Measurements from ENCODE around the gene DSTYK. TPM values are rescaled to one million over a fixed set of nuclear protein-coding genes. Genes with fewer than 3 reads are reported as not detected.

Gene DSTYK
- 5.3 and 7.4 TPM in 2 replicates for total RNA-seq (2014; rRNA removed; shearing (Covaris generic))

DNA sequence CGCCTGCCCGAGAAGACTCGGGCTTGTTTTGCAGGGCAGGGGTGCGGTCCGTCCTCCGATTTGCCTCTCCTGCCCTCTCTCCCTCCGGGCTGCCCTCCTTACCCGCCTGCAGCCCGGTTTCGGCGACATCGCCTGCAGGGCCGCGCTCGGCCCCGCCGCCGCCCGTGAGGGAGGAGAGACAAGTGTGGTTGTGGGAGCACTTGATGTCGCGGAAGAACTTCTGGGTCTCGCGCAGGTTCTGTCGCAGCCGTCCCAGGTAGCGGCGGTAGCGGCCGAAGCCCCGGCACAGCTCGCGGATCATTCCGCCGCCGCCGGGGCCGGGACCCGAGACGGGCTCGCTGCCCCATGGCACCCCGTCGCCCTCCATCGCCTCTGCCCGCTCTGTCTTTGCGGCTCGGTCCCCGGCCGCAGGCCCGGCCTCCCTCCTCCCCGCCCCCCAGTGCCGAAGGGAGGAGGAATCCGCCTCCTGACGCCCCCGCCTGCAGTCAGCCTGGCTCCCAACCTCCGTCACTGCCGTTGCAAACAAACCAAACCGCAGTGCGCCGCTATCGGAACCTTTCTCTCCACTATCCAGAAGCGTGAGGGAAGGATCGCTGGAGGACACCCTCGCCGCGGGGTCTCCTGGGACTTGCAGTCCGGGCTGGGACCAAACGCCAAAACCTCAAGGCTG, at the start of gene DSTYK:
DSTYK (minus strand) TSS at position 534 of the 670 bp plus-strand sequence; CDS start at position 367, 167 bp downstream.
- DNase-seq (ENCODE audit: low read depth), result peak; percentile 93

- no peak for DNase-seq (ENCODE audit: low read depth)
Measured at GRCh38 chr1:205259998-205260397, 48.5 kb upstream of the DSTYK start.

GRCh38 chr1:205259324-205259832, 47.9 kb upstream of the DSTYK start:
- no peak for DNase-seq (ENCODE audit: low read depth)

DNA sequence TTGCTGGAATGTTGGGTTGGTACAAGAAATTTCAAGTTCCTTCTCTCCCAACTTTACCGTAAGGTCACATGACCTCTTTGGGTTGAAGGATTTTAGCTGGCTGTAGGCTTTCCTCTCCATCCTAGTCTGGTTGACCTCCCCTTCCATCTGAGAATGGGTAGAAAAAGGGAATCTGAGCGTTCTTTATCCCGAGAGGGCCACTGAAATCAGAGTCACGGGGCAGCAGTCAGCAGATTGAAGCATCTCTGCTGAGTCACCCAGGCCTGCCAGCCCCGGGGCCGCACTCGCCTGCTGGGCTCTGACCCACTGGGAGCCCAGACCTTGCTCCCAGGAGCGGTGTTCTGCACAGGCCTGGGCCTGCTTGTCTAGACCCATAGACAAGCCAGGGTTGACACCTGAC, 47.2 kb upstream of the DSTYK start:
- peak; percentile 71 for DNase-seq (ENCODE audit: low read depth)

DNA sequence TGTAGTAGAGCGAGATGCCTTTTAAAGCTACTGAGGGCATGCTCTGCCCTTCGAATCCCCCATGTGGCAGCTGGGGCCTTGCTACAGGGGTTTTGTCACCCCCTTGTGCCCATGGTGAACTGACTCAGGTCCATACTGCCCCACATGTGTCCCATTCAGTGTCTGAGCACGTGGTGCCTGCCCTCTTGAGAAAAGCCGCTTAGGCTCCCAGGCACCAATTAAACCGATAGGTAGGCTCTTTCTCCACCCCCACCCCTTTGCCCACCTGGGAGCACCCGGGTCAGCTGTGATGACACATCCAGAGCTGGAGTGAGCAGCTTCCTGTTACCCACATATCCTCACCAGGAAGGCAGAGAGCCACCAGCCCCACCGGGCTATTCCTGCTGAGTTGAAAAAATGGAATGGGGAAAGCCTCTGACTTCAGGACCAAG, 46.8 kb upstream of the DSTYK start:
- peak; percentile 29 for DNase-seq (ENCODE audit: low read depth)

- DNase-seq (ENCODE audit: low read depth), result no peak
Measured at GRCh38 chr1:205257735-205258134, 46.2 kb upstream of the DSTYK start.

- DNase-seq (ENCODE audit: low read depth), result no peak
Measured at GRCh38 chr1:205256951-205257625, 45.6 kb upstream of the DSTYK start.

DNA sequence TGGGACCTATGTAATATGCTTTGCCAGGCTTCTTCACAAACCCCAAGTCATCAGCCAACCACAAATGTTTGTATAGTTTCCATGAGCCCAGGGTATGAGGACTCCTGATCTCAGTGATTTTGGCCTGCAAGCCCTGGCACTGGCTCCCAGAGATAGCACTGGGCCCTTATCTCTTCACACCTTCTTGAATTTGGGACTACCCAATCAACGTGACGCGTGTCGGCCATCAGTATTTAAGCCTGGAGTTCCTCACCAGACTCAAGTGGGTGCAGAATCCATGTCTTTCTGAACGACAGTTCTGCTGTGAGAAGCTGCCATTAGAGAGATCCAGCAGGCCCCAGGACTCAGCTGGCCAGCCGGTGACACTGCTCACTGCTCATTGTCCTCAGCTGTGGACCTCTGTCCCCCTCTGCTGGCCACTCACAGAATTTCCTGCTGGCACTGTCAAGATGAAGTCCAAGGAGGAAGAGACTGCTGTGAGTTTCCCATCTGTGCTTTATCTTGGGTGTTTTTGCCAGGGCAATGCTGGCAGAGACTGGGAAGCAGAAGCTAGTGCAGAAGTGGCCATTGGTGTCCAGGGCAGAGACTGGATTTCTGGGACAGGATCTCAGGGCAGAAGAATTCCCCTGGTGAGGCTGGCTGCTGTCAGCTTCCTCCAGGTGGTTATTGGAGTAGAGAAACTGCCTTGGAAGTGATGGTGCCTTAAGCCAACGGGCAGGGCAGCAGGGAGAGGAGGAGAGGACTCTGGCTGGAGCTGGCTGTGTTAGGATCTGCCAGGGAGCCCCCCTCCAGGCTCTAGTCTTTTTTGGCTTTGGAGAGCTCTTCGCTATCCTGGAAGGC, 44.7 kb upstream of the DSTYK start:
- DNase-seq (ENCODE audit: low read depth), result peak; percentile 79

DNA sequence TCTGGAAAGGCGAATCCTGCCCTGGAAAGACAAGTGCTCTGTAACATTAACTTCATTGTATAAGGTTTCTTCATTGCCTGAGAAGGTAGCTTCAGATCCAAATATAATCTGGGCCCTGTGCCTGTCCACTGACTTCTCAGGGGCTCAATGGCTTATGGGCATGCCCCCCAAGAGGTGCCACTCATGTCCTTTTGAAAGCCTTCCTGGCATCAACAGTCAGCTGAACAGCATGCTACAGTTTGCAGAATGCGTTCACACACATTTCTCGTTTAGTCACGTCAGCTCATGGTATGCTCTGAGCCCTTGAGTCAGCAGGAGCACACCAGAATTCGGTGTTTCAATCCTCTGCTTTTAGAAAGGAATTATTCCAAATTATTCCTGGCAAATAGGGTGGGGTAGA, 40.1 kb upstream of the DSTYK start:
- no peak for DNase-seq (ENCODE audit: low read depth)

DNA sequence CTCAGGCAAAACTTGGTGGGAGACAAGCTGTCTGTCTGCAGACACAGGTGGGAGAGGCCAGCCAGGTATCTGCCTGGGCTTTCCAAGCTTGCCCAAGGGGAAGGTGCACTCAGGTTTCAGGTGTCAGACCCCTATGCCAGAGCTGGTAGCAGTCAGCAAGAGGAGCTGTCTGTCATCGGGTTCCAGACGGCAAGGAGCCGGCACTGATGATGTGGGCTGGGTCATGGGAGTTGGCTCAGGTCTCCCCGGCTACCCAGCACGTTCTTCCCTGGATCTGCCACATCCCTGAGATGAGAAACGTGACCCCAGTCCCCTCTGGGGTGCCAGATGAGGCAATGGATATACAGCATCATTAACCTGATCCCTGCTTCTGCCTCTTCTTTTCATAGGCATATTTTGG, 39.2 kb upstream of the DSTYK start:
- DNase-seq (ENCODE audit: low read depth), result no peak

DNA sequence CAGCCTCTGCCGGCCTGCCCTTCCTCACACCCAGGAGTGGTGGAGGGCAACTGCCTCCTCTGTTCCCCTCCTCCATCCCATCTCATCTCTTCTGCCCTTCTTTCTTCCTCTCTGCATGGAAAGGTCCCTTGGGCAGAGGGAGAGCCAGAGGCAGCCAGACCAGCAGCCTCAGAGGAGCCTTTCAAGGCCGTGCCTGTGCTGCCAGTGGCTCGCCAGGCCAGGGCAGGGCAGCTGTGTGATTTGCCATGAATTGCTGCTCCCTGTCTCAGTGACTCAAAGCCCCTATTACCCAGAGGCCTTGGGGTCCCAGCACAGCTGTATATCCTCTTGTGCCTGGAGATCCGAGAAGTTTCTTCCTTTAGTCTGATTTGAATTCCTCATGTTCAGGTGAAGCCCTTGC, 38.1 kb upstream of the DSTYK start:
- DNase-seq (ENCODE audit: low read depth), result no peak

GRCh38 chr1:205248793-205249601, 37.5 kb upstream of the DSTYK start:
- DNase-seq (ENCODE audit: low read depth), result peak; percentile 49

GRCh38 chr1:205247130-205247921, 35.8 kb upstream of the DSTYK start:
- DNase-seq (ENCODE audit: low read depth), result no peak

DNA sequence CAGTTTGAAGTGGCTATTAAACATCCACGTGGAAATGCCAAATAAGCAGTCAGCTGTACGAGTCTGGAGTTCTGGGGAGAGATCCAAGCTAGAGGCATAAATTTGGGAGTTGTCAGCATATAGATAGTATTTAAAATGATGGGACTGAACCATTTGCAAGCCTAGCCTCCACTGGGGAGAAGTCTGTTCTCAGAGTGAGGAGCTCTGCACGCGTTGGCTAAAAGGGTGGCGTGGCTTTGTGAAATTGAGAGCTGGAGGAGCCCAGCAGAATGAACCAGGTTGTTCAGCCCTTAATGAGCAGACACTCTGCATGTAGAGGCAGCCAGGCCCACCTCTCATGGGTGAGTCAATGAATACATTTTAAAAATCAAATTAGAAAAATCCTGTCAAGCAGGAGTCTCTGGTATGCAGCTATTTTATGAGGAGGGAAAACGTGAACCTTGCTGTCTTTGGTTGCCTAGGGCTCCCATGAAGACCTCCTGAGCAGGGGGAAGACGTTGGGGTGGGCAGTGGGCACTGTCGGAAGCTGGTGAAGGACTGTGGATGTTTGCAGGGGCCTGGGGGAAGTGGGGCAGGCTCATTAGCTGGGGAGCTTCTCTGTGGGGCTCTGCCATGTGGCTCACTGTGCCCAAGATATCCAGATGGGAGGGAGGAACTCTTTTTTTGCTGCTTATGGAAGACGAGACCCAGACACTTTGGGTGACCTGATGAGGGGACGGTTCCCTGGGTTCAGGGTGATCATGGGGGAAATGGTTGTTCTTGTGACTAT, 35.0 kb upstream of the DSTYK start:
- no peak for DNase-seq (ENCODE audit: low read depth)

- DNase-seq (ENCODE audit: low read depth), result no peak
Measured at GRCh38 chr1:205245096-205245495, 33.6 kb upstream of the DSTYK start.

DNA sequence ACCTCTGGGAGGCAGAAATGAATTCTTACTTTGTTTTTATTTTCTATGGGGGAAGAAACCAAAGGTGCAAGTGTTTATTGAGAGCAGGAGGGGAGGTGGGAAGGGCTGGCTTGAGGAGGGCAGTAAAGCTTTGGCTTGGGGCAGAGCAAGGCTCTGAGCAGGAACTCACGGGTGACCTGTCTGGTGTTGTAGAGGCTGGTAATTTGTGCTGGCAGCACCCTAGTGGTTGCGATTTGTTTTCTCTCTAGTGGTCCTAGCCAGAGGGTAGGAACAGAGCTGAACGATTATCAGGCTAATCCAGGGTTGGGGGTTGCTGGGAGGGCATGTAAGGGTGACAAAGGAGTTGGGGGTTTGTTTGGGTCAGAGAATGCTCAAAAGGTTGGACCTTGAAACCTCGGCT, 32.9 kb upstream of the DSTYK start:
- DNase-seq (ENCODE audit: low read depth), result no peak

GRCh38 chr1:205243350-205244191, 32.1 kb upstream of the DSTYK start:
- DNase-seq (ENCODE audit: low read depth), result no peak

DNA sequence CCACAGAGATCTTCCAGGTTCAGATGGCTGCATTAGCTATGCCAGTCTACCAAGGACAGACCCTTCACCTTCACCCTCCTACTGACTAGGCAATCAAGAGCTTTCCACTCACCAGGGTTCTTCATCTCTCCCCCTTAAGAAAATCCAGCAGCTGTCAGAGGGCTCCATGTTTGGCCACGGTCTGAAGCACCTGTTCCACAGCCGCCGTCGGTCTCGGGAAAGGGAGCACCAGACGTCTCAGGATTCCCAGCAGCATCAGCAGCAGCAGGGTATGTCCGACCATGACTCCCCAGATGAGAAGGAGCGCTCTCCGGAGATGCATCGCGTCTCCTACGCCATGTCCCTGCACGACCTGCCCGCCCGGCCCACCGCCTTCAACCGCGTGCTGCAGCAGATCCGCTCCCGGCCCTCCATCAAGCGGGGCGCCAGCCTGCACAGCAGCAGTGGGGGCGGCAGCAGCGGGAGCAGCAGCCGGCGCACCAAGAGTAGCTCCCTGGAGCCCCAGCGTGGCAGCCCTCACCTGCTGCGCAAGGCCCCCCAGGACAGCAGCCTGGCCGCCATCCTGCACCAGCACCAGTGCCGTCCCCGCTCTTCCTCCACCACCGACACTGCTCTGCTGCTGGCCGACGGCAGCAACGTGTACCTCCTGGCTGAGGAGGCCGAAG, 30.0 kb upstream of the DSTYK start:
- DNase-seq (ENCODE audit: low read depth), result no peak

Data from M059J (cell line).